Fibroblast of mammary gland (primary cell): ENCODE data around the gene LYRM2.

Source experiments
- DNase-seq: peaks from one replicate; pipeline ENCODE4 v3.0.0-alpha.2; 2010; ENCODE audit warnings: low read depth
- H3K4me3 ChIP-seq: 2 replicates; pipeline ENCODE4 v1.5.1; 2011; ENCODE audit warnings: low read depth, mild to moderate bottlenecking, low read length, moderate library complexity; ENCODE audit not compliant: control insufficient read depth
- TF ChIP-seq, protein P1 (sequence below): conservative IDR thresholded peaks from 2 replicates; pipeline ENCODE4 v1.5.1; 2011; ENCODE audit warnings: low read depth, low read length, inconsistent platforms; ENCODE audit not compliant: control insufficient read depth, insufficient read depth

The LYRM2 gene

DNA sequence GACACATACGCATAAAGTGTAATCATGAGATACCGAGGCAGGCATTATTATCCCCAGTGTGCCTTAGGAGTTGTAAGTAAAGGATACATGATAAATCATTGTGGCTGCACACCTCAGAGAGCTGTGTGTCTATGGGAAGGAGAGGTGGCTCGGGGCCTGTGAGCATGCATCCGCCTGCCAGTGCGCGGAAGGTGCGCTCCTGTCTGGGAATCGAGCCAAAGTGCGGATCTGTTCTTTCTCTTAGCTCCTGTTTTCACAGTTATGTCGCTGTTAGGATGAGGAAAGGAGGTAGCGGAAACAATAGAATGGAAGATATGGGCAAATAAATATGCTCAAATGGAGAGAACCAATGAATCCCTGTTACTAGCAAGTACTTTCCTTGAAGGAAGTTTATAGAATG is 107.6 kb downstream of the LYRM2 start:
- no peak for DNase-seq
- no peak overlapping the region for H3K4me3 ChIP-seq
- TF ChIP-seq, protein P1, sequence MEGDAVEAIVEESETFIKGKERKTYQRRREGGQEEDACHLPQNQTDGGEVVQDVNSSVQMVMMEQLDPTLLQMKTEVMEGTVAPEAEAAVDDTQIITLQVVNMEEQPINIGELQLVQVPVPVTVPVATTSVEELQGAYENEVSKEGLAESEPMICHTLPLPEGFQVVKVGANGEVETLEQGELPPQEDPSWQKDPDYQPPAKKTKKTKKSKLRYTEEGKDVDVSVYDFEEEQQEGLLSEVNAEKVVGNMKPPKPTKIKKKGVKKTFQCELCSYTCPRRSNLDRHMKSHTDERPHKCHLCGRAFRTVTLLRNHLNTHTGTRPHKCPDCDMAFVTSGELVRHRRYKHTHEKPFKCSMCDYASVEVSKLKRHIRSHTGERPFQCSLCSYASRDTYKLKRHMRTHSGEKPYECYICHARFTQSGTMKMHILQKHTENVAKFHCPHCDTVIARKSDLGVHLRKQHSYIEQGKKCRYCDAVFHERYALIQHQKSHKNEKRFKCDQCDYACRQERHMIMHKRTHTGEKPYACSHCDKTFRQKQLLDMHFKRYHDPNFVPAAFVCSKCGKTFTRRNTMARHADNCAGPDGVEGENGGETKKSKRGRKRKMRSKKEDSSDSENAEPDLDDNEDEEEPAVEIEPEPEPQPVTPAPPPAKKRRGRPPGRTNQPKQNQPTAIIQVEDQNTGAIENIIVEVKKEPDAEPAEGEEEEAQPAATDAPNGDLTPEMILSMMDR = no peak

- no peak overlapping the region for H3K4me3 ChIP-seq
- DNase-seq = no peak
- TF ChIP-seq, protein P1 = no peak
These were observed 109.7 kb downstream of the LYRM2 start for GRCh38 chr6:89528866-89529265.

DNA sequence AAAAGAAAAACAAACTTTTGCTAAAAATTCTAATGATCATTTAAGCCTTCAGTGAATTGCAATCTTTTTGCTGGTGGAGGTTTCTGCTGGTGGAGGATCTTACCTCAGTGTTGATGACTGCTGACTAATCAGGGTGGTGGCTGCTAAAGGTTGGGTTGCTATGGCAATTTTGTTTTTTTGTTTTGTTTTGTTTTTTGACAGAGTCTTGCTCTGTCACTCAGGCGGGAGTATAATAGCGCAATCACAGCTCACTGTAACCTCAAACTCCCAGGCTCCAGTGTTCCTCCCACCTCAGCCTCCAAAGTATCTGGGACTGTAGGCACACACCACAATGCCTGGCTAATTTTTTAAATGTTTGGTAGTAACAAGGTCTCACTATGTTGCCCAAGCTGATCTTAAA is 110.9 kb downstream of the LYRM2 start:
- DNase-seq = peak; percentile 10
- TF ChIP-seq, protein P1 = no peak
- H3K4me3 ChIP-seq = no peak overlapping the region

- H3K4me3 ChIP-seq = no peak overlapping the region
- DNase-seq = no peak
- TF ChIP-seq, protein P1 = no peak
These were observed 112.0 kb downstream of the LYRM2 start for GRCh38 chr6:89526563-89526869.

- TF ChIP-seq, protein P1 = no peak
- no peak overlapping the region for H3K4me3 ChIP-seq
- DNase-seq = no peak
These were observed 112.6 kb downstream of the LYRM2 start for GRCh38 chr6:89525786-89526562.

DNA sequence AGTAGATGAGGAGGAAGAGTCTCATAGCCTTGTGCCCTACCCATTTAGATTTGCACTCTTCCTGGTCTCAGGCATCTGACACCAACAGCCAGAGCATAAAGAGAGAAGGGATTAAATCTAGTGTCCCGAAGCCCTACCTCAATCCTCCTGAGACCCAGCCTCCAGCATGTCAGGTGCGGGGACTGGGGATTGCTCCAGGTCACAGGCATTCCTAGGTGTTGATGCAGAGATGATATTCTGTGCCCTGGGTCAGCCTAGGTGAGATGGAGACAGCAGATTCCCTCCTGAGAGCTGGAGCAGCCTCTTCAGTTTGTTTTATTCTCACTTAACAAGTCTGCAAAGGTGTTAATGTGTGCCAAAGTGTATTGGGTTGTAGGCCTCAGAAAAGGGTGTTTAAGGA is 115.8 kb downstream of the LYRM2 start:
- TF ChIP-seq, protein P1 = no peak

GRCh38 chr6:89520736-89521135 is 117.8 kb downstream of the LYRM2 start:
- no peak for DNase-seq
- H3K4me3 ChIP-seq = no peak overlapping the region
- TF ChIP-seq, protein P1 = no peak

More for the DNA sequence above, 115.8 kb downstream of the LYRM2 start:
- no peak for DNase-seq
- no peak overlapping the region for H3K4me3 ChIP-seq
